ENCODE data around the gene PINLYP.
A peak's percentile ranks its signal among the peaks of the same experiment; 100 is the strongest.

The PINLYP gene

GRCh38 chr19:43551399-43552197 lies 24.0 kb upstream of the PINLYP start:
- no peak for DNase-seq

DNA sequence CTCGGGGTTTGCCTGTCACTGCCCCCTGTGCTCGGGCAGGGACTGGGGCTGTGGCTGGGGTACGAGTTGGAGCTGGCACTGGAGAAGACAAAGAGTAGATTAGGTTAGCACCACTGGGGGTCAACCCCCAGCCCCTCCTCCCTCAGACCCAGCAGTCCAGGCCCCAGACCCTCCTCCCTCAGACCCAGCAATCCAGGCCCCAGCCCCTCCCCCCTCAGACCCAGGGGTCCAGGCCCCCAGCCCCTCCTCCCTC lies 23.5 kb upstream of the PINLYP start:
- DNase-seq, result no peak

DNA sequence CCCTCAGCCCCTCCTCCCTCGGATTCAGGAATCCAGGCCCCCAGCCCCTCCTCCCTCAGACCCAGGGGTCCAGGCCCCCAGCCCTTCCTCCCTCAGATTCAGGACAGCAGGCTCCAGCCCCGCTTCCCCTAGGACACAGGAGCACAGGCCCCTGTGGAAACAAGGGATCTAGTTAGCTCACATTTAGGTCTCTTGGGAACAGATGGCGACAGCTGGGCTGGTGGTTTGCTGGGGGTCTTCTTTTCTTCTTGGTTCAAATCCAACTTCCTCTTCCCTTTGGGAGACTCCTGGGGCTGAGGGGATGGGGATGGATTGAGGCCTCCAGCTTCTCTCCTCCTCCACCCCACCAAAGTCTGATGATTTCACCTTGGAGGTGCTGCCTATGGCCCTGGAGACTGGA lies 23.0 kb upstream of the PINLYP start:
- no peak for DNase-seq

DNA sequence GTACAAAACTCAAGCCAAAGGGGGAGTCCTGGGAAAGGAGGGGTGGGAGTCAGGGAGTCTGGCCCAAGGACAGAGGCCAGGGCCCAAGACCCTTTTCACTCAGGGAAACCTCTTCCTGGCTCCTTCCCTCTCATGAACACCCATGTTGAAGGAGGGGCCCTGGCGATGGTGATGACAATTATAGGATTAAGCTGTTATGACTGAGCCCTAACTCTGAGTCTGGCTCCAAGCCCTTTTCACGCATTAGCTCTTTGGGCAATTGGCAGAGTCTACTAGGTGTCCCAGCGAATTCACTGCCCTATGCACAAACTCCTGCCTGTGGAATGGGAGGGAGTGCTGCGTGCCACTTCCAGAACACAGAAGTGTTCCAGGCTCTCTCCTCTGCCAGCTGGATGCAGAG lies 21.9 kb upstream of the PINLYP start:
- no peak for DNase-seq

DNA sequence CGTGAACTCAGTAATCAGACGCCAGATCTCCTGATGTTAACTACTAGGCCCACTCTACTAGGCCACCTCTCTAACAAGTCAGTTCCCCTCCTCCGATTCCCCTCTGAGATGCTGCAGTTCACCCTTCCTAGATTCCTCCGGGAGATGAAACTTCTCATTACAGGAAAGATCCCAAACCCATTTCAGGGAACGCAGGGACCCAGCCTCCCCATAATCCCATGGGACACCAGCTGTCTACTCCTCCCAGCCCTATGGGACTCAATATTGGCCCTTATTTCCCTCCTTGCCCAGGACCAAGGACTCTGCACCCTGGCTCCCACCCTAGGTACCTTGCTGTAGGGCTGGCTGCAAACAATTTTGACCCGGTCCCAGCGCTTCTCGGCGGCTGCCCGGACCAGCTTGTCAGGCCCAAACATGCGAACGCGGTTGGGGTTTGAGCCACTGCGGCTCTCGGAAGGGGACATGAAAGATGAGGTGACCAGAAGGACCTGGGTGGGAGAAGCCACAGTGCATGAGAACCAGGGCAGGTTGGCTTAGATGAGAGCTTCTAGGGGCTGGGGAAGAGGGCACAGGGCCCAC lies 21.2 kb upstream of the PINLYP start:
- no peak for DNase-seq

- DNase-seq, result peak; percentile 84 to 89
Measured at GRCh38 chr19:43555185-43555770, 20.3 kb upstream of the PINLYP start.

DNA sequence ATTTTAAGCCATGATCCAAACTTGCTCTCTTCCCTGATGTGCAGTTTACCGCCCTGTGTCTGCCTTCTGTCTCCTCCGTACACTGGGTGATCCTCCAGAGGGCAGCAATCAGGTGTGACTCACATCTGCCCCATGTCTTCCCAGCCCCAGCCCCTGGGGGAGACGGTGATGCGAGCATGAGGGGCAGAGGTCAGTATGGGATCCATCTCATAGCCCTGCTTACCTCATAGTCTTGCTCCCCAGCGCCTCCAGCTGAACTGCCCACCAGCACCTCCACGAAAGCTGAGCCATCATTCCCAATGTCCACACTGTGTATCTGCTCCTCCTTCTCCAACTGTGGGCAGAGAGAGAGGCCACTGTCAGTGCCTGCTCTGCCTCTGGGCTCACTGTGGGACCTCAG lies 14.9 kb upstream of the PINLYP start:
- DNase-seq, result peak in 1 of 2 donors; percentile 22

GRCh38 chr19:43561139-43561970 lies 14.2 kb upstream of the PINLYP start:
- DNase-seq, result no peak

- no peak for DNase-seq
Measured at GRCh38 chr19:43562226-43562697, 13.3 kb upstream of the PINLYP start.

DNA sequence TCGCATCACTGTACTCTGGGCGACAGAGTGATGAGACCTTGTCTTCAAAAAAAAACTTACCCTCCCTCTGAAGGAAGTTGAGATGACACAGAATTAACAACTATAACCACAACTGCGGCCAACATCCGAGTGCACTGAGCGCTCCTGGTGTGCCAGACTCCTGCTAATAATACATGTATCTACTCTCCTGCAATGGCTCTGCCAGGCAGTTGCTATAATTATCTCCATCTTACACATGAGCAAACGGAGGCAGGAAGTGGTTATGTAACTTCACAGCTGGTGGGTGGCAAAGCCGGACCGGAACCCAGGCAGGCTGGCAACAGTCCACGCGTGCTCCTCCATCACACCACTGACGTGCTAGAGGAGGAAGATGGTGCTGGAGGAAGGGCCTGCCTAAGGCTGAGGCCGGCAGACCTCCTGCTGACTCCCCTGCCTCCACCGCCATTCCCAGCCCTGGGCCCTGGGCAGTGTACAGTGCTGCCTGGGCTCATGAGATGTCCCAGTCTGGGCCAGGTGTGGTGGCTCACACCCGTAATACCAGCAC lies 12.8 kb upstream of the PINLYP start:
- peak; percentile 90 to 92 for DNase-seq

DNA sequence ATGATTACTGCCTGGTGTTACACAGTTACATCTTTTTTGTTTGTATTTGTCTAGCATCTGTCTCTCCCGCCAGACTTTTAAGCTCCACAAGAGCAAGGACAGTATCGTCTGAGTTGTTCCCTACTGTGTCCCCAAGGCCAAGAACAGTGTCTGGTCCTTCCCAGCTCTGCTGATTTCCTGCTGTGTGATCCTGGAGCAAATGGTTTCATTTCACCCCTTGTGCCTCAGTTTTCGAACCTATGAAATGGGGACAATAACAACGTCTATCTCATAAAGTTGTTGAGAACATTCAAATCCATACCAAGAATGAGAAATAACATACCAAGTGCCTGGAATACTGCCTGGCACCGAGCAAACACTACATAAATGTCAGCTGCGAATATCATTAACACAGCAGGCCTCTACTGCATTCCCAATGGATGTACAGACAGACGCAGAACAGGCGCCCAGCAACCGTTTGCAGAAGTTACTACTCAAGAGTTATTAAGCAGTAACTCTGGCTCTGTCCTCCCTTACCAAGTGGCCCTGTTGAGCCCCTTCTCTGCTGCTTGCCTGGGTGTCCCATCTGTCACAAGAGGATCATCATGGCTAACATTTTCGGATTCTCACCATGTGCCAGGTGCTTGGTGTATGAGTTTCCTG lies 11.7 kb upstream of the PINLYP start:
- no peak for DNase-seq

DNA sequence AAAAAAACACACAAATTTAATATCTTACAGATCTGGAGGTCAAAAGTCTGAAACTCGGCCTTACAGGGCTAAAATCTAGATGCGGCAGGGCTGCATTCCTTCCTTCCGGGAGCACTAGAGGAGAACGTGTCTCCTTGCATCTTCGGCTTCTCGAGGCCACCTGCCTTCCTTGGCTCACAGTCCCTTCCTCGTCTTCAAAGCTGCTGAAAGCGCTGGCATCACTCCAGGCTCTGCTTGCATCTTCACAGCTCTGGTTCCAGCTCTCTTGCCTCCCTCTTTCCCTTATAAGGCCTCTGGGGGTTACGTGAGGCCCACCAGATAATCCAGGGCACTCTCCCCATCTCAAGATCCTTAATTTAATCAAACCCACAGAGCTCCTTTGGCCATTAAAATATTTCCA lies 10.8 kb upstream of the PINLYP start:
- no peak for DNase-seq

DNA sequence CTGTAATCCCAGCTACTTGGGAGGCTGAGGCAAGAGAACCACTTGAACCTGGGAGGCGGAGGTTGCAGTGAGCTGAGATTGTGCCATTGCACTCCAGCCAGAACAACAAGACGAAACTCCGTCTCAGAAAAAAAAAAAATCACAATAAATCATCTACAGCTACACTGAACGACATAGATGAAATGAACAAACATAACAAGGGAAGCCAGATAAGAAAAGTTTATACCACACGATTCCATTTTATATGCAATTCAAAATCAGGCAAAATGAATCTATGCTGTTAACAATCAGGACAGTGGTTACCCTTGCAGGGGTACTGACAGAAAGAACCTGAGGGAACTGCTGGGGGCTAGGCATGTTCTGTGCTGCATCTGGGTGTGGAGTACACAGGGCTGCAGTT lies 5.9 kb upstream of the PINLYP start:
- no peak for DNase-seq

- no peak for DNase-seq
Measured at GRCh38 chr19:43570174-43570791, 5.3 kb upstream of the PINLYP start.

GRCh38 chr19:43572171-43572588 lies 3.4 kb upstream of the PINLYP start:
- no peak for DNase-seq

- DNase-seq, result no peak
Measured at GRCh38 chr19:43574424-43575155, 1.0 kb upstream of the PINLYP start.

- no peak for DNase-seq
Measured at GRCh38 chr19:43575955-43576878, 616 bp downstream of the PINLYP start.

DNA sequence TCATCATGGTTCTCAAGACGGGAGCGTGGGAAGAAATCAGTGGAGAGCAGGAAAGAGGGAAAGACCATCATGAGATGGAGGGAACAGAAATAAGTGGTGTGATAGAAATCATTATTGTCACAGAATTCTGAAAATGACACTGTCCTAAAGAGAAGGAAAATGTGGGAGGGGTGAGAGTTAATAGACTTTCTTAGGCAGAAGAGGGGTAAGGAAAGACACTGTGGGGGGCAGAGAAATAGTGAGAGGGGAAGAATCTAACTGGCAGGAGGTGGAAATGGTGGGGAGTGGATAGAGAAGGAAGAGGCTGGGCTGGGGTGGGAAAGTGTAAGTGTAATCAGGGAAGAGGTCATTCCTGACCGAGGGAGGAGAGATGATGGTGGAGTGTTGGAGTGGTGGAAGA lies 3.2 kb downstream of the PINLYP start:
- DNase-seq, result no peak

DNA sequence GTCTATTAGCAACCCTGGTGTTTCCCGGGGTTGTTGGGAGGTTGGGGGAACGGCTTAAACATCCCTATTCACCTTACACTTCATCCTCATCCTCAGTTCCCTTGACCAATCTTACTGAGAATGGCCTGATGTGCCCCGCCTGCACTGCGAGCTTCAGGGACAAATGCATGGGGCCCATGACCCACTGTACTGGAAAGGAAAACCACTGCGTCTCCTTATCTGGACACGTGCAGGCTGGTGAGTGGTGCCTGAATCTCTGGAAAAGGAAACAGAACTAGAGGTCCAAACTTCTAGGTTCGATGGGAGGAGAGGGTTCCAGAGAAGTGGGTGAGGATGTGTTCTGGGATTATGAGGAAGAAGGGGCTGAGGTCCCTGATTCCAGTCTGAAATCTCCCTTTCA lies 5.9 kb downstream of the PINLYP start:
- no peak for DNase-seq

DNA sequence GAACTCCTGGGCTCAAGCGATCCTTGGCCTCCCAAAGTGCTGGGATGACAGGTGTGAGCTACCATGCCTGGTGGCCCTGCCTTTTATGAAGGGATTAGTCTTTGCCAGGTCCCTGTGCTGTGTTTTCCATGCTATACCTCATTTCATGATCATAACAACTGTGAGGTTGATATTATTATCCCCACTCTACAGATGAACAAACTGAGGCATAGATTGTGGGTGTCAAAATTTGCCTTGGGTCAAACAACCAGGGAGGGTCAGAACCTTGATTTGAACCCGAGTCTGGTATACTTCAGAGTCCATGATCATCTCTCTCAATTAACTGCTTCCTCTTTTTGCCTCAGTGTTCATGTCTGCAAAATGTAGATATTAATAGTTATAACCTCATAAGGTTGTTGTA lies 6.9 kb downstream of the PINLYP start:
- no peak for DNase-seq

Data from CD4-positive, alpha-beta T cell treated with Interleukin-1 beta for 1 hour (primary cell).